HG02623 (cell line): Measurements from ENCODE around the gene ACOT11.
"Not testable (repeated sequence)": the region's sequence is repeated elsewhere in the genome, so short reads cannot be mapped to it uniquely, and the experiment has no call there.

ENCODE experiments used
- ATAC-seq: cut with Tn5 transposase; IDR thresholded peaks from one replicate; pipeline ENCODE4 v1.9.1; 2021; ENCODE audit warnings: moderate library complexity; ENCODE audit not compliant: unreplicated experiment

ACOT11 gene

DNA sequence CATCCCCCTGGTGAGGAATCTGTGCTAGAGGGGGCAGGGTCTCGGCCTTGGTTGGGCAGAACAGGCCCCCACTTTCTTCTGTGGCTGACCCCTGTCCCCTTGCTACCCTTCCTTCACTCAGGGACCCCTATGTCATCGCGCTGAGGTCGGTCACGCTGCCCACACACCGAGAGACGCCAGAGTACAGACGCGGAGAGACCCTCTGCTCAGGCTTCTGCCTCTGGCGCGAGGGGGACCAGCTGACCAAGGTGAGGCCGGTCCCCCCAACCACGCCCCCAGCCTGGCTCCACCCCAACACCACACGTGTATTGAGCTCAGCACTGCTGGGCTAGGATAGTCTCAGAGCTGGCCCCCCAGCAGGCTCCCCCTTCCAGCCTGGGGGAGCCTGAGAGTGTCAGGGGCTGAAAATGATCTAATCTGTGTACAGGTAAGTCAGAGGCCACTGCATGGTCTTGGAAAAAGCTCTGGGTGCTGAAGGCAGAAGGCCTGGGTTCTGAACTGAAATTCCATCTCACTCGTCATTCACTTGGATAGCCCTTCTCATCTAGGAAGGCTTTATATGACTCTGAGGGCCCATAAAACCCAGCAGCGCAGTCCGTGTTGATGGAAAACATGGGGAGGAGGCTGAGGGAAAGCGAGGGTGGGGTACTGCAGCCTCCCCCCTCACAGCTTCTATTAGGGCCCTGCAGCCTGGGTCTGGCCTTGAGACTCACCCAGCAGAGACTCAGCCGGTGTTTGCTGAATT lies 60.0 kb downstream of the ACOT11 start:
- ATAC-seq, result no peak

DNA sequence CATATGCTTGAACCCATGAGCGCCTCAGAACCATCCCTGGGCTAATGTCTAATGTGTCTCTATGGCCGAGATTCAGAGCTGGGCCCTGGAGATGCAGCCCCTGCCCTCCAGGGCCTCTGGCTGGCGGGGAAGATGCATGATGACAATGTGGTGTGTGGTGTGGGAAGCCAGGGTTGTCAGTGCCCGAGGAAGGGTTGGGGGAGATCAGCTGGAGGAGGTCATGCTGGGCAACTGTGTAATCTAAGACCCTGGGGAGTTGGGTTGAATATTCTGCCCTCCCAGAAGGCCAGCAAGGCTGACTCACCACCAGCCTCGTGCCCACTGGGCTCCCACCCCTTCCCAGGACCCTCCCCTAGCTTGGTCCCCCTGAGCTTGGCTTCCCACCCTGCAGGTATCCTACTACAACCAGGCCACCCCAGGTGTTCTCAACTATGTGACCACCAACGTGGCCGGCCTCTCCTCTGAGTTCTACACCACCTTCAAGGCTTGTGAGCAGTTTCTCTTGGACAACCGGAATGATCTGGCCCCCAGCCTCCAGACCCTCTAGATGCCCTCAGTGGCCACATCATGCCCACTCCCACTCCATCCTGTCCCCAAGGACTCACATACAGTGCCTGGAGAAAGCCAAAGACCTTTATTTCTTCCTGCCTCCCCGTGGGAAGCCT lies 60.7 kb downstream of the ACOT11 start:
- ATAC-seq, result no peak

DNA sequence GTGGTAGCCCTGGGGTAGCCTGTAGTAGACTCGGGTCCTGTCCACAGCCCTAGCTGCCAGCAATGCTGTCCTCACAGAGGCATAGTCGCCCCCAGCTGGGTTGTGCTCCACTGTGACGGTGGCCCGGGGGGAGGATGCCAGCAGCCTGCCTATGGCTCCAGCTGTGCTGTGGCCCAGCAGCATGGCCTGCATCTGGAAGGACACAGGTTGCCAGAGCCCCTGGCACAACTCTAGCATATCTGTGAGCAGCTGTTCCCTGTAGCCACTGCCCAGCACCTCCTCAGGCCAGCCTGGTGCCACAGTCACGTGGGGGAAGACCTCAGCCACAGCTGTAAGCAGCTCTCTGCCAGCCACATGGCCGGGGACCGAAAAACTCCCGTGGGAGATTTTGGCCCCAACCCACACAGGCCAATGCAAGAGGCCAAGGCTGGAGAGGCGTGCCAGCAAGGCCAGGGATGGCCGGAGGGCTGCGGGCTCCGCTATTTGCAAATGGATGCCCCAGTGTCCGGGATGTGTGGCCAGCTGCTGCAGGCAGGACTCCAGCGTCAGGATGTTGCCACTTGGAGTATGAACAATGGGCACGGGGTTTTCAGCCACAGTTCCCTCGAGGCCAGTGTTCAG lies 61.4 kb downstream of the ACOT11 start:
- no peak for ATAC-seq

DNA sequence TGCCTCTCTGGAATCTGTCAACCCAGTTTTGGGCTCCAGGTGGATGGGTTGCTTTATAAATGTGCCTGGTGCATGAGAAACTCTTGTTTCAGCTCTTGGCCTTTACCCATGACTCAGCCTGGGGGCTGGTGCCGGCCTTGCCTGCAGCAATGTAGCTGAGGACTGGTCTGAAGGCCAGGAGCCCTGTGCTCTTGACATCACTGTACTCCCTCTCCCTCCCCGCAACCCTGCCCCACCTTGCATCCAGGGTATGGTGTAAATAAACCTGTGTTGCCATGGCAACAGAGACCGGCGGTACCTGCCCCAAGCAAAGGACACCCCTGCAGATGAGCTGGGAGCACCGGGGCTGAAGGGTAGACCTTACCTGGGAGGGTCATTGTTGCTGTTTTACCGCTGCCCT lies 62.0 kb downstream of the ACOT11 start:
- no peak for ATAC-seq

DNA sequence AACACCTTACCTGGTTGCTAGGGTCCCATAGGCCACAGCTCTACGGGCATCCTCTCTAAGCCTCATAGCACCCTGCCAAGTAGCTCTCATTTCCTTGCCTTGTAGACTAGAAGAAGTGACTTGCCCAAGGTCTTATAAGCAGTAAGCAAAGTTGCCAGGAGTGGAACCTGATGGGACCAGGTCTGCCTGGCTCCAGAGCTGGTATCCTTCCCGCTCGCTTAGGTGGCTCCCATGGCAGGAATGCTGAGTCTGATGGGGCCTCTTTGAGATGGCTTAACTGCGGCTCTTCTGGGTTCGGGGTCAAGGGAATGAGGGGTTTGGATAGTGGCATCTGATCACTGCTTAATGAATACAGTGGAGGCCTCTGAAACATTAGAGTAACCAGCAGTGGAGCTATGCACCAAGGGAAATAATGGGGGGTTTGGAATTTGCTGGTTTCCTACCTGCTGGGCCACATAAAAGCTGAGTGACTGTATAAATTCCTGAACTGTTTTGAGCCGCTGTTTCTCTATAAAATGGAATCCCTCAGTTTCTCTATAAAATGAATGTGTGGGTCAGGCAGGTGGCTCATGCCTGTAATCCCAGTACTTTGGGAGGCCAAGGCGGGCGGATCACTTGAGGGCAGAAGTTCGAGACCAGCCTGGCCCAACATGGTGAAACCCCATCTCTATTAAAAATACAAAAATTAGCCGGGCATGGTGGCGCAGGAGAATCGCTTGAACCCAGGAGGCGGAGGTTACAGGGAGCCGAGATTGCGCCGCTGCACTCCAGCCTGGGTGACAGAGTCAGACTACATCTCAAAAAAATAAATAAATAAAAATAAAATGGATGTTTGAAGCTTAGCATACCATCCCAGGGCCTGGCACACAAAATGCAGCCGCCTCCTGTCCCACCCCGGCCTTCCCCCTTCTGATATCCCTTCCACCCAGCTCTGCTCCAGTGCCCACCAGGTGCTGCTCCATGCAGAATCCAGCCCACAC lies 62.9 kb downstream of the ACOT11 start:
- ATAC-seq, result no peak

DNA sequence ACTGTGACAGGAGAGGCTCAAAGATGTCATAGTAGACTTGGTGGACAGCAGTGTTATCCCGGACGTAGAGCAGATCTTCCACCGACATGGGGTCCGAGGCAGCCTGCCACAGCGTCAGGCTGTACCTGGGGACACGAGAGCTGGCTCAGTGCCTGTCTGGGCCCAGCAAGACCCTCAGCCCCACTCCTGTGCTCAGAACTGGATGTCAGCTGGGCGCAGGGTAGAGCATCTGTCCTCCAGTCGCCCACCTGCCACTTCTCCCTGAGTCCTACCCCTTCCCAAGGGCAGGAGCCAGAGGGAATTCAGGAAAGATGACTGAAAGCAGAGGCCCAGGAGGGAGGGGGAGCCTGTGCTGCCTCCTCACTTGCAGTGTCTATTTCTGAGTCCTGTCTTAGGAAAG lies 63.6 kb downstream of the ACOT11 start:
- ATAC-seq, result no peak

DNA sequence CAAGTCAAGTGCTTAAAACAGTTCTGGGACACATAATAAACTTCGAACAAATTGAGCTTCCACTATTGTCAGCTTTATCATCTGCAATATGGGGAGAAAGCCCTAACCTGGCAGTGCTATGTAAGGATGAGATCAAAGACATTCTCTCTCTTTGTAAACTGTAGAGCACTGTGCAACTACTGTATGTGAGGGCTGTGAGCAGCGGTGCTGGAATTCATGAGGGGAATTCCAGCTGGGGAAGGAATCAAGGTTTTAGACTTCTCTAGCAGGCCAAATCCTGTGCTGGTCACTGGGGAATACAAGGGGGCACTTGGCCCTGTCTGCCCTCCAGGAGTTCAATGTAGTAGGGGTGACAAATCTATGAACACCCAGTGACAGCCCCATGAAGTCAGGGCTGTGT lies 66.0 kb downstream of the ACOT11 start:
- no peak for ATAC-seq

DNA sequence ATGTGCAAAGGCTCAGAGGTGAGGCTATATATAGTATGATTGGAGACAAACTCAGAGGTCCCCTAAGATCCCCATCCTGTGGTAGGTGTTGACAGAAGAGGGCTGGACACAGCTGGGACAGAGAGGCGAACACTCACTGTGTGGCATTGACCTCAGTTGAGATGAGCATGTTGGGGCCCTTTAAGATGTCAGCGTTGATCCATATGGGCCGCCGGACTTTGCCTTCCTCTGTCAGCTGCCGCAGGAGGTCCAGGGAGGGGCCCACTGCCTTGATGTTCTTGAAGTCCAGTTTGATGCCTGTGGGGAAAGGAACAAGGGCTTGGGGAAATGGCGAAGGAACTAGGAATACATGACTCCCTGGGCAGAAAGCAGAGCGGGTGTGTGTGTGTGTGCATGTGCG lies 66.5 kb downstream of the ACOT11 start:
- no peak for ATAC-seq

DNA sequence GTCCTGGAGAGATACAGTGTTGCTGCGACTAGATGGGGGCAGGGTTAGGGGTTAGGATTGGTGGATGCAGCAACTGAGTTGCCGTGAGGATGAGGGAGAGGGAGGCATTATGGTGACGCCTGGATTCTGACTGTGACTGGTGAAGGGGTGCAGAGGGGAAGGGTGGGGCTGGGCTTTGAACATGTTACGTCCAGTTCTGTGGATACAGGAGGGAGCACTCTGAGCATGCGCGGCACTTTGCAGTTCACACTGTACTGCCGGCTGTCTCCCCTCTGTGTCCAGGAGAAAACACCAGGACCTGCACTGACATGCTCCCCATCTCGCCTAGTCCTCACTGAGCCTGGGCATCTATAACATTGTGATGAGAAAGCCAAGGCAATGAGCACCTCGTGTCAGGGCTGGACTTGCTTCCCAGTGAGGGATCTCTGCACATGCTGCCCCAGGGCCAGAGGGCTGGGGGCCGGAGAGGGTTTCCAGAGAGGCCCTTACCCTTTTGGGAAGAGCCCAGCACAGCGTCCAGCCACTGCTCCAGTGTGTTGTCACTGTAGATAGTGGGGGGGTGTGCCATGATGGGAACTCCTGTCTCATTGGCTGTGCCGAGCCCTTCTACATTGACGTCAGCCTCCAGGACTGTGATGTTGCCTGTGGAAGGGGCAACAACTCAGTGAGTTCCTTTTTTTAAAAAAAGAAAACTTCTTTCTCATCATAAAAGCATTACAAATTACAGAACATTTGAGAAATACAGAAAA lies 67.7 kb downstream of the ACOT11 start:
- ATAC-seq, result no peak

DNA sequence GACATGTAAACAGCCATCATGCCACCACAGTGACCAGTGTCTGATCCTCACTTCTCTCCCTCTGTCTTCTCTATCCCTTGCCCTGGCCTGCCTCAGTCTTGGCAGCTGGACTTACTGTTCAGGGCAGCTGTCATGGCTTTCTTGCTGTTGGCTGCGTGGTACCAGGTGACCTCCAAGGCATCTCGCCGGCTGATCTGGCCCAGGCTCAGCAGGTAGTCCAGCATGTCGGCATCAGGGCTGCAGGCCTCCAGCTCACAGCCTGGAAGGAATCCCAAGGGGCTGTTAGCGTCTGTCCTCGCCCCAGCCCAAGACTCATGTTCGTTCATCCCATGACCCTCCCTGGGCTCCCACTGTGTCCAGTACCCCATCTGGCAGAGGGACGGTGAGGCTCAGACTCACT lies 71.7 kb downstream of the ACOT11 start:
- ATAC-seq, result no peak

DNA sequence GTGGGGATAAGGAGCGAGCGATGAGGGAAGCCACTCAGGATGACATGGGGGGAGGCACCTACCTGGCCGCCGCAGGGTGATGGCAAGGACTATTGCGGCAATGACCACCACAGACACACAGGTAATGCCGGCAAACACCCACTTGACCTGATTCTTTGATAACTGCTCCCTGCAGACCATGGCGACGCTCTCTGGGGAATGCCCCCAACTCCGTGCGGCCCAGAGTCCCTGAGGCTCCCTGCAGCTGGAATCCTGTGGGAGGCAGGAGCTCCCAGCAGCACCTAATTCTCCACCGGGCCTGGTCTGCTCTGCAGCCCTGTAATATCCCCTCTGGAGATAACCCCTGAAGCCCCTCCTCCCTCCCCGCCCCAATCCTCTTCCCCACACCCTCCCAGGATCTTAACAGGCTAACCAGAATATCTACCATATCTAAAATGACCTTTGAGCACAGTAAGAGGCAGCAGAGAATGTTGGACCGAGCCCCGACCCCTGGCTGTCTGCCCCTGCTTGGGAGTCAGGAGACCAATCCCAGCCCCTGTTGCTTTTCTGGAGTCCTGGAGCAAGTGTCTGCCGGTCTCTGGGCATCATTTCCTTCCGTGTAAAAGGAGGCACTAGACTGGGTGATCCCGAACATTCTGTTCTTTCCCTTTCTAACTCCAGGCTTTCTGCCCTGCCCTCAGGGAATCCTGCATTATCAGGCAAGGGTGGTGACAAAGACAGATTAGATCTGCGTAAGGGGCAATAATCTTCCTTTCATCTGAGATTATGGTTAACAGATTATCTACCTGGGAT lies 75.4 kb downstream of the ACOT11 start, which contains the start of gene FAM151A:
FAM151A (minus strand) TSS at position 310 of the 792 bp plus-strand sequence; CDS start at position 180, 130 bp downstream.
- ATAC-seq, result no peak

DNA sequence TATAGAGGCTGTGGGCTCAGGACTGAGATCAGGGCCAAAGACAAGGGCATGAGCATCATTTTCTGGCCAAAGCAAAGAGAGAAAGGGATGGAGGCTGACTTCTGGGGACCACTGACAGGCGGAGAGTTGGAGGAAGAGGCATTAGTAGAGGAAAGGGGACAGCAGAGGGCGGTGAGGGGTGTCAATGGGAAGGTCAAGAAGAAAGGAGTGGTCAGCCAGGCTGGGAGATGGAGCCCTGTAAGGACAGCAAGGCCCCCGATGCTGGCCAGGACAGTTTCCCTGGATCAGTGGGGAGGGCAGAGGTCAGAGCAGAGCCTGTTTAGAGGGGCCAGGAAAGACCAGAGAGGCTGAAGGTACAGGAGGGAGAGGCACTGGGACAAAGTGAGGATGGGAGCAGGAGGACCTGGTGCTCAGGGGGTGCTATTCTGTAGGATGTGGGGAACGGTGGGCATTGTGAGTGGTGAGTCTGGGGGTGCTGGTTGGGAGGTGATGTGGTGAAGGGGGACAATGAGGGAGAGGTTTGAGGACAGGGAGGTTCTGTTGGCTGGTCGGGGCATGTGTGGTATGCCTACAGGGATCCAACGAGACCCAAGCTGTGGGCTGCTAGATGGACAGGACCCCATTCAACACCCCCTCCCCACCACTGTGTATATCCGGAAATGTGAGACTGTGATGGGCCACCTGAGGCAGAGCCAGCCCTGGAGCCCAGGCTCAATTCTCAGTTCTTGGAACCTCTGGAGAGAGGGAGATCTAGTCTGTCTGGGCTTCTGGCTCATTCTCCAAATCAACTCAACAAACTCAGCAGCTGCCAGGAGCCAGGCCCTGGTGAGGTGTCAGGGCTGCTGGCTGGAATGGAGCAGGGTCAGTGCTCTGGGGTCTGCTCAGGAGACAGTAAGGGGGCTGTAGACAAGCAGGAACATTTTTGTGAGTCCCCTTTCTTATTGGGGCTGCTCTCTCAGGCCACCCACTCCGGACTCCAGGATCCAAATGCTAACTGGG lies 76.7 kb downstream of the ACOT11 start:
- ATAC-seq, result no peak

DNA sequence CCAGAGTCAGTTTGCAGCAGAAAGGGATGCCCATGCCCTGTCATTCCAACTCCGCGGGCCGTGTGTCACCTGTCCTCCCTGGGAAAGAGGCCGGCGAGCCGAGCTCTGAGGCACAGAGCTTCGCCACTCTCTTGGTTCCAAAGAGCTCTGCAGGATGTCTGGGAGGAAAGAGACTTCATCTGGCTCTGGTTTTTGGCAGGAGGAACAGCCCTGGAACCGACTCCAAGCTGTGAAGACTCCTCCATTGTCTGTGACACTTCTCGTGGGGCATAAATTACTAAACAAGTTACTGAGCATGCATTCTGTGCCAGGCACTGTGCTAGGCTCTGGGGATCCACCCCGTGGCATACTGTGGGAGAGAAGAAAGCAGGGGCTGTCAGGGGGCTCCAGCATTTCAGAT lies 79.2 kb downstream of the ACOT11 start:
- no peak for ATAC-seq

DNA sequence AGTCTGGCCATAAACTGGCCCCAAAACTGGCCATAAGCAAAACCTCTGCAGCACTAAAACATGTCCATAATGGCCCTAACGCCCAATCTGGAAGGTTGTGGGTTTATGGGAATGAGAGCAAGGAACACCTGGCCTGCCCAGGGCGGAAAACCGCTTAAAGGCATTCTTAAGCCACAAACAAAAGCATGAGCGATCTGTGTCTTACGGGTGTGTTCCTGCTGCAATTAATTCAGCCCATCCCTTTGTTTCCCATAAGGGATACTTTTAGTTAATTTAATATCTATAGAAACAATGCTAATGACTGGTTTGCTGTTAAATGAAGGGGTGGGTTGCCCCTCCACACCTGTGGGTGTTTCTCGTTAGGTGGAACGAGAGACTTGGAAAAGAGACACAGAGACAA lies 87.8 kb downstream of the ACOT11 start:
- ATAC-seq, result not testable (repeated sequence)

DNA sequence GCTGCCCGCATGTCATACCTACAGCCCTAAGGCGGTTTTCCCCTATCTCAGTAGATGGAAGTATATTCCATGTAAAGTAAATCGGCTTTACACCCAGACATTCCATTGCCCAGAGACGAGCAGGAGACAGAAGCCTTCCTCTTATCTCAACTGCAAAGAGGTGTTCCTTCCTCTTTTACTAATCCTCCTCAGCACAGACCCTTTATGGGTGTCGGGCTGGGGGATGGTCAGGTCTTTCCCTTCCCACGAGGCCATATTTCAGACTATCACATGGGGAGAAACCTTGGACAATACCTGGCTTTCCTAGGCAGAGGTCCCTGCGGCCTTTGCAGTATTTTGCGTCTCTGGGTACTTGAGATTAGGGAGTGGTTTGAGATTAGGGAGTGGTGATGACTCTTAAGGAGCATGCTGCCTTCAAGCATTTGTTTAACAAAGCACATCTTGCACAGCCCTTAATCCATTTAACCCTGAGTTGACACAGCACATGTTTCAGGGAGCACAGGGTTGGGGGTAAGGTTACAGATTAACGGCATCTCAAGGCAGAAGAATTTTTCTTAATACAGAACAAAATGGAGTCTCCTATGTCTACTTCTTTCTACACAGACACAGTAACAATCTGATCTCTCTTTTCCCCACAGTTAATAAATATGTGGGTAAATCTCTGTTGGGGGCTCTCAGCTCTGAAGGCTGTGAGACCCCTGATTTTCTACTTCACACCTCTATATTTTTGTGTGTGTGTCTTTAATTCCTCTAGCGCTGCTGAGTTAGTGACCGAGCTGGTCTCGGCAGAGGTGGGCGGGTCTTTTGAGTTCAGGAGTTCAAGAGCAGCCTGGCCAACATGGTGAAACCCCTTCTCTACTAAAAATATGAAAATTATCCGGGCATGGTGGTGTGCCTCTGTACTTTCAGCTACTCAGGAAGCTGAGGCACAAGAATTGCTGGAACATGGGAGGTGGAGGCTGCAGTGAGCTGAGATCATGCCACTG lies 88.7 kb downstream of the ACOT11 start:
- not testable (repeated sequence) for ATAC-seq

DNA sequence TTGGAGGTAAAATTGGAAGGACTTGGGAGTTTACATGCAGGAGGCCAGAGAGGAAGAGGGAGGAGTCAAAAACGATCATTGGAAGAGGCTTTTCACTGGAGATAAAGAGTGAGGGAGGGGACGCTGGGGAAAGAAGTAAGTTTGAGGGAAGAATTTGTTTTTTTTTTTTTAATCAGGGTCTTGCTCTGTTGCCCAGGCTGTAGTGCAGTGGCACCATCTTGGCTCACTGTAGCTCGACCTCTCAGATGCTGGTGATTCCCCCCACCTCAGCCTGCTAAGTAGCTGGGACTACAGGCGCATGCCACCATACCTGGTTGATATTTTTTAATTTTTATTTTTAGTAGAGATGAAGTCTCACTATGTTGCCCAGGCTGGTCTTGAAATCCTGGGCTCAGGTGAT lies 92.3 kb downstream of the ACOT11 start:
- ATAC-seq, result no peak
